DND-41 (cell line): ENCODE measurements around the gene HTR2C.

Experiments
- ATAC-seq: fragments of 200-7000 bp; cut with Tn5 transposase; 3 replicates; pipeline ENCODE4 v1.9.1; 2021; ENCODE audit warnings: low read depth; ENCODE audit not compliant: insufficient read depth
- DNase-seq: peaks from one replicate; pipeline ENCODE4 v3.0.0-alpha.2; 2020
- H2AFZ ChIP-seq: 2 replicates; pipeline ENCODE4 v1.6.0; 2012; ENCODE audit warnings: low read depth, low read length
- H3K27ac ChIP-seq: 2 replicates; pipeline ENCODE4 v1.5.1; 2012; ENCODE audit warnings: low read length, inconsistent platforms
- H3K27me3 ChIP-seq: fragments of 200-600 bp; sonication (generic); 2 replicates; pipeline ENCODE4 v1.6.0; 2012; ENCODE audit warnings: low read length, mild to moderate bottlenecking, inconsistent platforms; ENCODE audit not compliant: insufficient read depth, poor library complexity
- H3K36me3 ChIP-seq: 2 replicates; pipeline ENCODE4 v1.5.1; 2012; ENCODE audit warnings: low read length, inconsistent platforms; ENCODE audit not compliant: insufficient read depth
- H3K4me1 ChIP-seq: 2 replicates; pipeline ENCODE4 v1.5.1; 2012; ENCODE audit warnings: mild to moderate bottlenecking, low read length; ENCODE audit not compliant: insufficient read depth
- H3K4me2 ChIP-seq: 2 replicates; pipeline ENCODE4 v1.6.0; 2012; ENCODE audit warnings: mild to moderate bottlenecking, moderate library complexity, low read length, inconsistent platforms; ENCODE audit not compliant: insufficient read depth
- H3K4me3 ChIP-seq, 2 experiments: fragments of 200-600 bp in 1 of 2; shearing (Covaris generic) in 1 of 2; 2 replicates each; pipeline ENCODE4 v1.5.1; 2012 to 2016; ENCODE audit warnings: inconsistent platforms in 2 of 2, low read length in 2 of 2, mild to moderate bottlenecking in 2 of 2, low read depth in 1 of 2, moderate library complexity in 1 of 2
- H3K79me2 ChIP-seq: 2 replicates; pipeline ENCODE4 v1.6.0; 2012; ENCODE audit warnings: low read length, inconsistent platforms; ENCODE audit not compliant: insufficient read depth
- H3K9ac ChIP-seq: 2 replicates; pipeline ENCODE4 v1.6.0; 2012; ENCODE audit warnings: low read depth, mild to moderate bottlenecking, inconsistent platforms, low read length, moderate library complexity
- H3K9me3 ChIP-seq: 2 replicates; pipeline ENCODE4 v1.5.1; 2012; ENCODE audit warnings: low read length, moderate library complexity, mild to moderate bottlenecking, inconsistent platforms; ENCODE audit not compliant: insufficient read depth, severe bottlenecking
- H4K20me1 ChIP-seq: 2 replicates; pipeline ENCODE4 v1.6.0; 2012; ENCODE audit warnings: low read length; ENCODE audit not compliant: insufficient read depth
- EZH2 ChIP-seq: IDR thresholded peaks from 3 replicates; pipeline ENCODE4 v1.6.1; 2012; ENCODE audit warnings: borderline replicate concordance, low read depth, mild to moderate bottlenecking, moderate library complexity, low read length, inconsistent platforms; ENCODE audit not compliant: severe bottlenecking
- TF ChIP-seq, protein P1 (sequence below): IDR thresholded peaks from 2 replicates; pipeline ENCODE4 v1.5.1; 2012; ENCODE audit warnings: borderline replicate concordance, low read length, moderate library complexity, mild to moderate bottlenecking; ENCODE audit not compliant: poor library complexity, severe bottlenecking; ENCODE audit errors: extremely low read depth

Gene HTR2C

DNA sequence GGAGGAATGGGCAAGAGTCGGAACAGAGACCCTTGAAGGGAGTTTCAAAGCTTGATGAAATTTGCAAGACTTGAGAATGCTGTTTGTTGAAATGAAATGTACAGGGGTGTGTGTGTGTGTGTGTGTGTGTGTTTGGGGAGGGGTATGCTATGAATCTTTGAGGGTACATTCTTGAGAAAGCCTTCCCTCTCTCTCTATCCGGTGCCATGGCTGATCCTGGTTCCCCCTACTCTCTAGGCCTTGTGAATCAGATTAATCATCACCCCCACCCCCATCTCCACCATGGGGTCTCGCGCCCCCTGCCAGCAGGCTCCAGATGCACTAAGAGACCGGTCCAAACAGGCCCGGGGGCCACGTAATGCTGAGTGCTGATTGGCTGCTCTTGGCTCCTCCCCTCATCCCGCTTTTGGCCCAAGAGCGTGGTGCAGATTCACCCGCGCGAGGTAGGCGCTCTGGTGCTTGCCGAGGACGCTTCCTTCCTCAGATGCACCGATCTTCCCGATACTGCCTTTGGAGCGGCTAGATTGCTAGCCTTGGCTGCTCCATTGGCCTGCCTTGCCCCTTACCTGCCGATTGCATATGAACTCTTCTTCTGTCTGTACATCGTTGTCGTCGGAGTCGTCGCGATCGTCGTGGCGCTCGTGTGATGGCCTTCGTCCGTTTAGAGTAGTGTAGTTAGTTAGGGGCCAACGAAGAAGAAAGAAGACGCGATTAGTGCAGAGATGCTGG is at the start of gene HTR2C:
HTR2C (plus strand) TSS at position 441 of the 729 bp plus-strand sequence. CDS start 142,851 bp downstream, outside the sequence.
- no peak within 1 kb of the TSS for H2AFZ ChIP-seq
- no peaks in the 10 kb centered on the region for H3K27me3 ChIP-seq
- no peaks in the 10 kb centered on the region for H3K36me3 ChIP-seq
- no peak within 1 kb of the TSS for H3K27ac ChIP-seq
- H3K4me3 ChIP-seq: no peak within 1 kb of the TSS
- no peak for DNase-seq
- H3K9me3 ChIP-seq: no peaks in the 10 kb centered on the region
- no peaks in the 10 kb centered on the region for H3K79me2 ChIP-seq
- H3K4me2 ChIP-seq: no peak within 1 kb of the TSS
- H3K4me1 ChIP-seq: no peaks in the 10 kb centered on the region
- H3K9ac ChIP-seq: no peak within 1 kb of the TSS
- H4K20me1 ChIP-seq: no peaks in the 10 kb centered on the region
- no peak for TF ChIP-seq EZH2
- TF ChIP-seq, protein P1, sequence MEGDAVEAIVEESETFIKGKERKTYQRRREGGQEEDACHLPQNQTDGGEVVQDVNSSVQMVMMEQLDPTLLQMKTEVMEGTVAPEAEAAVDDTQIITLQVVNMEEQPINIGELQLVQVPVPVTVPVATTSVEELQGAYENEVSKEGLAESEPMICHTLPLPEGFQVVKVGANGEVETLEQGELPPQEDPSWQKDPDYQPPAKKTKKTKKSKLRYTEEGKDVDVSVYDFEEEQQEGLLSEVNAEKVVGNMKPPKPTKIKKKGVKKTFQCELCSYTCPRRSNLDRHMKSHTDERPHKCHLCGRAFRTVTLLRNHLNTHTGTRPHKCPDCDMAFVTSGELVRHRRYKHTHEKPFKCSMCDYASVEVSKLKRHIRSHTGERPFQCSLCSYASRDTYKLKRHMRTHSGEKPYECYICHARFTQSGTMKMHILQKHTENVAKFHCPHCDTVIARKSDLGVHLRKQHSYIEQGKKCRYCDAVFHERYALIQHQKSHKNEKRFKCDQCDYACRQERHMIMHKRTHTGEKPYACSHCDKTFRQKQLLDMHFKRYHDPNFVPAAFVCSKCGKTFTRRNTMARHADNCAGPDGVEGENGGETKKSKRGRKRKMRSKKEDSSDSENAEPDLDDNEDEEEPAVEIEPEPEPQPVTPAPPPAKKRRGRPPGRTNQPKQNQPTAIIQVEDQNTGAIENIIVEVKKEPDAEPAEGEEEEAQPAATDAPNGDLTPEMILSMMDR: no peak
- no peak for ATAC-seq

DNA sequence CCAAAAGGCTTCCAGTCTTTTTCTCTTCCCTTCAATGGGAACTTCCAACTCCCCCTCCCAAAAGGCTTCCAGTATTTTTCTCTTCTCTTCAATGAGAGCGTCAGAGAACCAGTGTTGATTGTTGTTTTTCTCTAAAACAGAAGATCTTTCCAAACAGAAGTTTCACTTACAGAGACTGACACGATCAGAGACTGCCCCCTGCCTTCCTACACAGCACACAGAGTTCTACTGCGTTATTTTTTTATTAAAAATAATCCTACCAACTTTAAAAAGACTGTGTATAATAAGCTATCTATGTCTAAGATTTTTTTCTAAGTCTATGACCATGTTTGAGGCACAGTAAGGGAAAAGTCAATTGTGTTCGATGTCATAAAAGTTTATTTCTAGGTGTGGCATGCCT is 3.5 kb upstream of the HTR2C start:
- TF ChIP-seq, protein P1: no peak
- no peak for TF ChIP-seq EZH2
- H2AFZ ChIP-seq: no peak overlapping the region
- H3K9me3 ChIP-seq: no peaks in the 10 kb centered on the region
- H3K4me3 ChIP-seq: no peak overlapping the region
- H3K36me3 ChIP-seq: no peaks in the 10 kb centered on the region
- no peak overlapping the region for H3K27ac ChIP-seq
- no peak overlapping the region for H3K9ac ChIP-seq
- no peaks in the 10 kb centered on the region for H3K79me2 ChIP-seq
- no peaks in the 10 kb centered on the region for H4K20me1 ChIP-seq
- ATAC-seq (no peak), DNase-seq (no peak)
- no peaks in the 10 kb centered on the region for H3K4me1 ChIP-seq
- H3K4me2 ChIP-seq: no peak overlapping the region
- no peaks in the 10 kb centered on the region for H3K27me3 ChIP-seq

DNA sequence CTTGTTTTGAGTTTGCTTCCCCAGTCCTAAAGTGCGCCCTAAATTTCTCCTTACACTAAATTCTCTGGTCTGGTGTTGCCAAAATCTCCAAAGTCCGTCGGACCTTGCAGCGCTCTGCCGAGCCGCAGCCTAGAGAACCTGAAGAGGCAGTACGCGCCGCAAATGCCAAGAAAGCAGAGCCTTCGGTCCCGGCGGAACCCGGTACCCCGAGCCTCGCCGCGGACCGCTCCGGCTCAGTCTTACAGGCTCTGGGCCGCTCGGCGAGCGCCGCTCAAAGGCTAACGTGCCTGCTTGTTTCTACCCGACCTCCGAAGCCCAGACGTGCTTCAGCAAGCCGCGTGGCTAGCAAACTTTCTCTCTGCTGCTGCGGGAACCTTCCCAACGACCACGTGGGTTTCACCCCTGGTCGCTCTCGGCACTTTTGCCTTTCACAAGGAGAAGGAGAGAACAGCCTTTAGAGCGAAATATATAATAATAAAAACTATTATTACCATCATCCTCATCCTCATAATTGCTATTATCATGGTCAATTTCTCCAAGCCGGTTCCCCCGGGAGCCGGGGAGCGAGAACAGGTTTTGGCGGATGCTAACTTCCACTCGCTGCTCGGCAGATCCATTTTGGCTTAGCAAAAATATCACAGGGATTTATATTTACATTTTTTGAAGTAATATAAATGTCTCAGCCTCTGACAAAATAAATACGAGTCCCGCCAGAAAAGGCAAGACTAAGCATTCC is 2.2 kb upstream of the HTR2C start:
- no peaks in the 10 kb centered on the region for H3K79me2 ChIP-seq
- H3K27ac ChIP-seq: no peak overlapping the region
- no peak for ATAC-seq
- H3K4me1 ChIP-seq: no peaks in the 10 kb centered on the region
- TF ChIP-seq, protein P1: no peak
- TF ChIP-seq EZH2: no peak
- no peak overlapping the region for H2AFZ ChIP-seq
- H3K9ac ChIP-seq: no peak overlapping the region
- no peak for DNase-seq
- no peak overlapping the region for H3K4me3 ChIP-seq
- no peaks in the 10 kb centered on the region for H3K27me3 ChIP-seq
- H3K9me3 ChIP-seq: no peaks in the 10 kb centered on the region
- H3K4me2 ChIP-seq: no peak overlapping the region
- no peaks in the 10 kb centered on the region for H4K20me1 ChIP-seq
- no peaks in the 10 kb centered on the region for H3K36me3 ChIP-seq
